GM18907 (cell line): ENCODE data around the gene CBX8.

Experiments
- ATAC-seq: cut with Tn5 transposase; IDR thresholded peaks from one replicate; pipeline ENCODE4 v1.9.1; 2021; ENCODE audit warnings: mild to moderate bottlenecking, moderate library complexity; ENCODE audit not compliant: unreplicated experiment

The CBX8 gene

GRCh38 chr17:79808763-79809529 lies 12.1 kb upstream of the CBX8 start:
- ATAC-seq = no peak

GRCh38 chr17:79806863-79807720 lies 10.2 kb upstream of the CBX8 start:
- no peak for ATAC-seq

- no peak for ATAC-seq
Measured at GRCh38 chr17:79806446-79806760, 9.5 kb upstream of the CBX8 start.

GRCh38 chr17:79804856-79805696 lies 8.2 kb upstream of the CBX8 start:
- peak; percentile 14 for ATAC-seq

GRCh38 chr17:79803997-79804855 lies 7.3 kb upstream of the CBX8 start:
- ATAC-seq = peak; percentile 68

GRCh38 chr17:79803421-79803996 lies 6.6 kb upstream of the CBX8 start:
- no peak for ATAC-seq

GRCh38 chr17:79802736-79803420 lies 6.0 kb upstream of the CBX8 start:
- ATAC-seq = no peak

- ATAC-seq = no peak
Measured at GRCh38 chr17:79802039-79802735, 5.3 kb upstream of the CBX8 start.

GRCh38 chr17:79801156-79802038 lies 4.5 kb upstream of the CBX8 start:
- no peak for ATAC-seq

GRCh38 chr17:79800325-79801155 lies 3.7 kb upstream of the CBX8 start:
- no peak for ATAC-seq

- ATAC-seq = no peak
Measured at GRCh38 chr17:79799538-79800324, 2.9 kb upstream of the CBX8 start.

- ATAC-seq = no peak
Measured at GRCh38 chr17:79799174-79799537, 2.3 kb upstream of the CBX8 start.

- ATAC-seq = no peak
Measured at GRCh38 chr17:79798299-79799173, 1.7 kb upstream of the CBX8 start.

GRCh38 chr17:79797492-79798298 lies 818 bp upstream of the CBX8 start:
- peak; percentile 11 for ATAC-seq

GRCh38 chr17:79796444-79796762 lies 474 bp downstream of the CBX8 start:
- ATAC-seq = no peak
